WTC11 (cell line): Measurements from ENCODE around the gene F13B.

ENCODE experiments used
- ETV6 ChIP-seq: sonication (generic); formaldehyde crosslinking; IDR thresholded peaks from 2 replicates; pipeline ENCODE4 v1.8.1; 2022; ENCODE audit warnings: mild to moderate bottlenecking, missing genetic modification reagents
- FOXP1 ChIP-seq: sonication (generic); formaldehyde crosslinking; IDR thresholded peaks from 2 replicates; pipeline ENCODE4 v1.8.0; 2022; ENCODE audit warnings: missing genetic modification reagents, mild to moderate bottlenecking, moderate library complexity, borderline replicate concordance
- MXD4 ChIP-seq: fragments of 250-450 bp; sonication (Bioruptor Pico); IDR thresholded peaks from 2 replicates; pipeline ENCODE4 v1.8.0; 2021; ENCODE audit warnings: mild to moderate bottlenecking, moderate library complexity, borderline replicate concordance
- ZNF423 ChIP-seq: fragments of 250-450 bp; sonication (Bioruptor Pico); IDR thresholded peaks from 2 replicates; pipeline ENCODE4 v2.1.2; 2022; ENCODE audit warnings: mild to moderate bottlenecking, moderate library complexity
- TF ChIP-seq, protein P1 (sequence below): sonication (generic); formaldehyde crosslinking; IDR thresholded peaks from 2 replicates; pipeline ENCODE4 v1.8.0; 2022; ENCODE audit warnings: mild to moderate bottlenecking, missing genetic modification reagents
- TF ChIP-seq, protein P2 (sequence below): fragments of 200-600 bp; IDR thresholded peaks from 2 replicates; pipeline ENCODE4 v1.8.0; 2022; ENCODE audit warnings: antibody characterized with exemption
- TF ChIP-seq, protein P3 (sequence below): sonication (generic); formaldehyde crosslinking; IDR thresholded peaks from 2 replicates; pipeline ENCODE4 v1.8.0; 2022; ENCODE audit warnings: mild to moderate bottlenecking, missing genetic modification reagents
- TF ChIP-seq, protein P4 (sequence below): sonication (generic); formaldehyde crosslinking; IDR thresholded peaks from 2 replicates; pipeline ENCODE4 v1.8.1; 2022; ENCODE audit warnings: low read depth, missing genetic modification reagents, borderline replicate concordance
- TF ChIP-seq, protein P5 (sequence below): sonication (generic); formaldehyde crosslinking; IDR thresholded peaks from 2 replicates; pipeline ENCODE4 v1.8.0; 2022; ENCODE audit warnings: missing genetic modification reagents

DNA sequence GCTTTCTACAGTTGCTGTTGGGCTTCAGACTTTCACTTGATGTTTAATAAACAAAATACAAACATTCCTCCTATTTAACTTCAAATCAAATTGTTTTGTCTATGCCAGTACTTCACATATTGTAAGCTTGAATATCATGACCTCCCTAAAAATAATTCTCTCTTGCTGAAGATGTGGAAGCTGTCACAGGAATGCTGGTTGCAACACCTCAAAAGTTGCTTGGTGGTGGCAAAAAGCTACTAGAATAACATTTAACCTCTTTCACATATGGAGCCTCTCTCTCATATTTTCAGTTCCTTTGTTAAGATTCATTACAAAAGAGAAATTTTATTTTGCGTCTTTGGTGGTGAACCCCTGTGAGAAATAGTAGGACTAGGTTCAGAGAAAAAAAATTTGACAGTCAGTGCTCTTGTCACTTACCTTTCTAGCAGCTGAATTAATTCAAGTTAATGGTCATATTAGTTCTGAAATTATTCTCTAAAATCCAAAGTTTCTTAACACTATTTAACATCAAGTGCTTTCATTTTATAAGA, 25.5 kb upstream of the F13B start:
- TF ChIP-seq, protein P1, sequence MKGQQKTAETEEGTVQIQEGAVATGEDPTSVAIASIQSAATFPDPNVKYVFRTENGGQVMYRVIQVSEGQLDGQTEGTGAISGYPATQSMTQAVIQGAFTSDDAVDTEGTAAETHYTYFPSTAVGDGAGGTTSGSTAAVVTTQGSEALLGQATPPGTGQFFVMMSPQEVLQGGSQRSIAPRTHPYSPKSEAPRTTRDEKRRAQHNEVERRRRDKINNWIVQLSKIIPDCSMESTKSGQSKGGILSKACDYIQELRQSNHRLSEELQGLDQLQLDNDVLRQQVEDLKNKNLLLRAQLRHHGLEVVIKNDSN (CRISPR knock-in tag) = no peak
- TF ChIP-seq FOXP1 (CRISPR knock-in tag) (no peak), MXD4 (no peak), ETV6 (CRISPR knock-in tag) (no peak), ZNF423 (CRISPR knock-in tag) (no peak)
- TF ChIP-seq, protein P2, sequence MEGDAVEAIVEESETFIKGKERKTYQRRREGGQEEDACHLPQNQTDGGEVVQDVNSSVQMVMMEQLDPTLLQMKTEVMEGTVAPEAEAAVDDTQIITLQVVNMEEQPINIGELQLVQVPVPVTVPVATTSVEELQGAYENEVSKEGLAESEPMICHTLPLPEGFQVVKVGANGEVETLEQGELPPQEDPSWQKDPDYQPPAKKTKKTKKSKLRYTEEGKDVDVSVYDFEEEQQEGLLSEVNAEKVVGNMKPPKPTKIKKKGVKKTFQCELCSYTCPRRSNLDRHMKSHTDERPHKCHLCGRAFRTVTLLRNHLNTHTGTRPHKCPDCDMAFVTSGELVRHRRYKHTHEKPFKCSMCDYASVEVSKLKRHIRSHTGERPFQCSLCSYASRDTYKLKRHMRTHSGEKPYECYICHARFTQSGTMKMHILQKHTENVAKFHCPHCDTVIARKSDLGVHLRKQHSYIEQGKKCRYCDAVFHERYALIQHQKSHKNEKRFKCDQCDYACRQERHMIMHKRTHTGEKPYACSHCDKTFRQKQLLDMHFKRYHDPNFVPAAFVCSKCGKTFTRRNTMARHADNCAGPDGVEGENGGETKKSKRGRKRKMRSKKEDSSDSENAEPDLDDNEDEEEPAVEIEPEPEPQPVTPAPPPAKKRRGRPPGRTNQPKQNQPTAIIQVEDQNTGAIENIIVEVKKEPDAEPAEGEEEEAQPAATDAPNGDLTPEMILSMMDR = no peak
- TF ChIP-seq, protein P3, sequence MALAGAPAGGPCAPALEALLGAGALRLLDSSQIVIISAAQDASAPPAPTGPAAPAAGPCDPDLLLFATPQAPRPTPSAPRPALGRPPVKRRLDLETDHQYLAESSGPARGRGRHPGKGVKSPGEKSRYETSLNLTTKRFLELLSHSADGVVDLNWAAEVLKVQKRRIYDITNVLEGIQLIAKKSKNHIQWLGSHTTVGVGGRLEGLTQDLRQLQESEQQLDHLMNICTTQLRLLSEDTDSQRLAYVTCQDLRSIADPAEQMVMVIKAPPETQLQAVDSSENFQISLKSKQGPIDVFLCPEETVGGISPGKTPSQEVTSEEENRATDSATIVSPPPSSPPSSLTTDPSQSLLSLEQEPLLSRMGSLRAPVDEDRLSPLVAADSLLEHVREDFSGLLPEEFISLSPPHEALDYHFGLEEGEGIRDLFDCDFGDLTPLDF (CRISPR knock-in tag) = no peak
- TF ChIP-seq, protein P4, sequence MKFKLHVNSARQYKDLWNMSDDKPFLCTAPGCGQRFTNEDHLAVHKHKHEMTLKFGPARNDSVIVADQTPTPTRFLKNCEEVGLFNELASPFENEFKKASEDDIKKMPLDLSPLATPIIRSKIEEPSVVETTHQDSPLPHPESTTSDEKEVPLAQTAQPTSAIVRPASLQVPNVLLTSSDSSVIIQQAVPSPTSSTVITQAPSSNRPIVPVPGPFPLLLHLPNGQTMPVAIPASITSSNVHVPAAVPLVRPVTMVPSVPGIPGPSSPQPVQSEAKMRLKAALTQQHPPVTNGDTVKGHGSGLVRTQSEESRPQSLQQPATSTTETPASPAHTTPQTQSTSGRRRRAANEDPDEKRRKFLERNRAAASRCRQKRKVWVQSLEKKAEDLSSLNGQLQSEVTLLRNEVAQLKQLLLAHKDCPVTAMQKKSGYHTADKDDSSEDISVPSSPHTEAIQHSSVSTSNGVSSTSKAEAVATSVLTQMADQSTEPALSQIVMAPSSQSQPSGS (CRISPR knock-in tag) = no peak
- TF ChIP-seq, protein P5, sequence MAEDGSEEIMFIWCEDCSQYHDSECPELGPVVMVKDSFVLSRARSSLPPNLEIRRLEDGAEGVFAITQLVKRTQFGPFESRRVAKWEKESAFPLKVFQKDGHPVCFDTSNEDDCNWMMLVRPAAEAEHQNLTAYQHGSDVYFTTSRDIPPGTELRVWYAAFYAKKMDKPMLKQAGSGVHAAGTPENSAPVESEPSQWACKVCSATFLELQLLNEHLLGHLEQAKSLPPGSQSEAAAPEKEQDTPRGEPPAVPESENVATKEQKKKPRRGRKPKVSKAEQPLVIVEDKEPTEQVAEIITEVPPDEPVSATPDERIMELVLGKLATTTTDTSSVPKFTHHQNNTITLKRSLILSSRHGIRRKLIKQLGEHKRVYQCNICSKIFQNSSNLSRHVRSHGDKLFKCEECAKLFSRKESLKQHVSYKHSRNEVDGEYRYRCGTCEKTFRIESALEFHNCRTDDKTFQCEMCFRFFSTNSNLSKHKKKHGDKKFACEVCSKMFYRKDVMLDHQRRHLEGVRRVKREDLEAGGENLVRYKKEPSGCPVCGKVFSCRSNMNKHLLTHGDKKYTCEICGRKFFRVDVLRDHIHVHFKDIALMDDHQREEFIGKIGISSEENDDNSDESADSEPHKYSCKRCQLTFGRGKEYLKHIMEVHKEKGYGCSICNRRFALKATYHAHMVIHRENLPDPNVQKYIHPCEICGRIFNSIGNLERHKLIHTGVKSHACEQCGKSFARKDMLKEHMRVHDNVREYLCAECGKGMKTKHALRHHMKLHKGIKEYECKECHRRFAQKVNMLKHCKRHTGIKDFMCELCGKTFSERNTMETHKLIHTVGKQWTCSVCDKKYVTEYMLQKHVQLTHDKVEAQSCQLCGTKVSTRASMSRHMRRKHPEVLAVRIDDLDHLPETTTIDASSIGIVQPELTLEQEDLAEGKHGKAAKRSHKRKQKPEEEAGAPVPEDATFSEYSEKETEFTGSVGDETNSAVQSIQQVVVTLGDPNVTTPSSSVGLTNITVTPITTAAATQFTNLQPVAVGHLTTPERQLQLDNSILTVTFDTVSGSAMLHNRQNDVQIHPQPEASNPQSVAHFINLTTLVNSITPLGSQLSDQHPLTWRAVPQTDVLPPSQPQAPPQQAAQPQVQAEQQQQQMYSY (CRISPR knock-in tag) = no peak
